HG03097 (cell line): Measurements from ENCODE around the gene ENTPD2.

ENCODE experiments used
- ATAC-seq: cut with Tn5 transposase; IDR thresholded peaks from one replicate; pipeline ENCODE4 v1.9.1; 2021; ENCODE audit not compliant: unreplicated experiment, low FRiP score

Gene ENTPD2

GRCh38 chr9:137053944-137054931, at the start of gene ENTPD2:
Gene ENTPD2, minus strand, starts transcription at chr9:137054061. Its CDS starts 64 bp downstream, at chr9:137053997.
- no peak for ATAC-seq

- ATAC-seq = no peak
Measured at GRCh38 chr9:137103206-137103999, 49.5 kb upstream of the ENTPD2 start.

- ATAC-seq = no peak
Measured at GRCh38 chr9:137099231-137099630, 45.4 kb upstream of the ENTPD2 start.

GRCh38 chr9:137097761-137098462, 44.1 kb upstream of the ENTPD2 start:
- ATAC-seq = no peak

GRCh38 chr9:137096785-137097546, 43.1 kb upstream of the ENTPD2 start:
- no peak for ATAC-seq

- peak; percentile 63 for ATAC-seq
Measured at GRCh38 chr9:137095664-137096517, 42.0 kb upstream of the ENTPD2 start.

DNA sequence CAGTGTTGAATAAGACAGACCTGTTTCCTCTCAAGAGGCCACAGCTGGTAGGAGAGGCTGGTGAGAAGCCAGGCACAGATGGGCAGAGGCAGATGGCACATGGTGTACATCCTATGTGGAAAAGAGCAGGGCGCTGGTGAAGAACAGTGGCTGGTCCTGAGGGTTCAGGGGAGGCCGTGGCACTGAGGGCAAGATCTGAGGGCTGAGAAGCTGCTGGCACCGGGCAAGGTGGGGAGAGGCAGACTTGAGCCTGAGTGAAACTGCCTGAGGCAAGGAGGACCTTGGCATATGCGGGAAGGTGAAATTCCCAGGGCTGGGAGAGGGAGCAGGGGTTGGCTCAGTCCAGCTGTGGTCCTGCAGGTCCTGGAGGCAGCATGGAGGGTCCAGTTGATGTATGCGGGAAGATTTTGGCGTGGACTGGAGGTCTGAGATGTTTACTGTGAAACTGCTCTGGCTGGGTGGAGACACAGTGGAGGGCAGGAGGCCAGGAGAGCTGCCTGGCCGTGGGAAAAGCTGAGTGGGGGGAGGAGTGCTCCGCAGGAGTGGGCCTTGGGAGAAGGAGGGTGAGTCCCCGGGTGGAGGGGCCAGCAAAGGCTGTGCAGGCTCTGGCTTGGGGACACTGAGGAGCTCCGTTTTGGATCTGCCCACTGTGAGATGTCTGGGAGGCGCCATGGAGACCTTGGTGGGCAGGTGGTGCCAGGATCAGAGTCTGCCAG, 35.5 kb upstream of the ENTPD2 start:
- no peak for ATAC-seq

DNA sequence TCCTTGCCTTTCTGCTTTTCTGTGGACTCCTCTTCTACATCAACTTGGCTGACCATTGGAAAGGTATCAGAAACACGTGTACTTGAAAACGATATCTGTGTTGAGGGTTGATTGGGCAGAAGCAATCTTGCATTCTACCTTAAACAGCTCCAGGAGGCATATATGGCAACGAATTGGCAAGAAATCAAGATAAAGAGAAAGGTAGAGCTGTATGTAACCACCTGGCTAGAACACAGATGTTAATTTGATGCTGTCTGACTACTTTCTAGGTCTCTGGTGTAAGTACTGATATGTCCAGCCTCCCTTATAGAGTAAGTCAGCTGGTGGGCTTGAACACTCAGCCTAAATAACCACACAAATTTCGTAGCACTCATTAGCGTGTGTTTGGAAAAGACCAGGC, 34.3 kb upstream of the ENTPD2 start:
- ATAC-seq = no peak

DNA sequence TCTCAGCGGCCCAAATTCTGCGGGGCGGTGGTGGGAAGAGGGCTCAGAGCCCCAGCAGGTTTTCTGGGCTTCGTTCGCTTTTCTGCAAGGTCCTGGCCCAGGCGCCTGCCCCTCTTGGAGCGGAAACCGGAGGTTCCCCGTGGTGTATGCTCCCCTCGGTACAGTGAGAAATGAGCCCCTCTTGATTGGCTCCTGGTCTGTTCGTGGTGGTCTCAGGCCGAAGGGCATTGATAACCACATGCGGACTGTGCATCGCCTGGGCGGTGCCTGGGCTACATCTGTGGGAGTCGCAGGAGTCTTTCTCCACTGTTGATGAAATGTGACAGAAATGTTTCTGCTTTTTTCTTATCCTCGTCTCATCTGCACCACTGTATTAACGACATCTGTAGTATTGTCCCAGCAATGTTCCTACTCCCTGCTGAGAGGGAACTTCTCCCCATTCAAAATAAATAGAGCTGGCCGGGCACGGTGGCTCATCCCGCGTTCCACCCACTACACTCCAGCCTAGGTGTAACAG, 33.6 kb upstream of the ENTPD2 start:
- ATAC-seq = no peak

GRCh38 chr9:137086531-137087408, 32.9 kb upstream of the ENTPD2 start, which contains the start of gene MAN1B1:
Gene MAN1B1, plus strand, starts transcription at chr9:137086985. Its CDS starts 15 bp downstream, at chr9:137087000.
- peak; percentile 73 for ATAC-seq

DNA sequence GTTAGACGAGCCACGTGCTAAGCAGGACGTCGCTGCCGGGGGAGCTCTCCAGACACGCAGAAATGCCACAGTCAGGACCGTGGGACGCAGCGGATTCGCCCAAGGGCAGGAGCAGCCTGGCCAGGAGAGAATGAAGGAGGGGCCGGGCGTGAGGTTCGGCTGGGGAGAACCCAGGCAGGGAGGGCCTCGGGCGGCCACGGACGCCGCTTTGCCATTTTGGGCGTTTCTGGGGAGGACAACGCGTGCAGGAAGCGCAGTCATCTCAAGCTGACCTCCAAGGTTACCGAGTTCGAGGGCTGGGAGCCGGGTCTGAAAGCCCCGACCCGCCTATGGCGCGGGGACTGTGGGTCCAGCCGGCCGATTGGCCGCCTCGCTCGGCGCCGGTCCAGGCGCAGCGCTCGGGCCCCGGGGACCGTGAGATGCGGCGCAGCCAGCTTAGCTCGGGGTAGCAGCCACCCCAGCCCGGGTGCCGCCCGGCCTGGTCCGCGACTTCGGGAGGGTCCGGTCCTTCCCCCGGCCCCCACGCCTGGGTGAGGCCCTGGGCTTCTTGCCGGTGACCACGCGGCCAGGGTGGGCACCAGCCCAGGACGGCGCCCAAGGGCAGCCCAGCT, 32.2 kb upstream of the ENTPD2 start:
- ATAC-seq = peak; percentile 18

- ATAC-seq = no peak
Measured at GRCh38 chr9:137084526-137084925, 30.7 kb upstream of the ENTPD2 start.

- ATAC-seq = no peak
Measured at GRCh38 chr9:137083394-137084004, 29.6 kb upstream of the ENTPD2 start.

DNA sequence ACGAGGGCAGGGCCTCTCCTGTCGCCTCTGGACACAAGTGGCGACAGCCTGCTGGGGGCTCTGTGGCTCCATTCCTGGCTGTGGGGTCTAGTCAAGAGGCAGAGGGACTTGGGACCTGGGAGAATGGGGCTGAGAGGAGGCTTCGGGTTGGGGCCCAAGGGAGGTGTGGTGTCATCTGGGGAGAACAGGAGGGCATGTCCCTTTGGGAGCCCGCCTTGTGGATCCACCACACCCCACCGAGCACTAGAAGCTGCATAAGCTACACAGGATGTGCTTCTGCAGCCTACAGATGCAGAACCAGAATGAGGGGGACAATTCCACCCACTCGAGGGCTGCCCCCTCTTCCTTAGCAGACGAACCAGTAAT, 29.0 kb upstream of the ENTPD2 start:
- no peak for ATAC-seq

DNA sequence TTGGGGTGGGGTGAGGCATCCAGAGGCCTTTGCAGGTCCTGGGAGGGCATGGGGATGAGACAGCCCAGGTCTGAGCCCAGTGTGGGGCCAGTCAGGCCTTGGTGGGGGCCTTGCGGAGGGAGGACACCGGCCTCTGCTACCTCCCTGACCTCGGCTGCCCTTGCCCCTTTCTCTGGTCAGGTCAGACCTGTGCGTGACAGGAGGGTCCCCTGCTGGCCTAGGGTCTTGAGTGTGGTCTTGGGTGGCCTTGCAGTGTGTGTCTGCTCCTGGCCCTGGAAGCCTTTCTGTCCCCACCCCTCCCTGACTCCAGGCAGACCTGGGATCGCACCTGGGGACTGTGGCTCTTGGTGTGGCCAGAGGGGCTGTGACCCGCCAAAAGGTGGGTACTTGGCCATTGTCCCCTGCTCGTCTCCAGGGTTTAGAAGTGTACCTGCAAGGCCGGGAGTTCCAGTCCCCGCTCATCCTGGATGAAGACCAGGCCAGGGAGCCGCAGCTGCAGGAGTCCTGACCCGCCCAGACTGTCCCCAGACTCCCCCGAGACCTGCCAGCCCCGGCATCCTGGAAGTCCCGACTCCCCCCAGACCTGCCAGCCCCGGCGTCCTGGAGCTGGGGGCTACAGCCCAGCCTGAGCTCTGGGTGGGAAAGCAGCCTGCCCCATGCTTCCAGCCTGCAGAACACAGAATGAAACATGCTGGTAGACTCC, 28.5 kb upstream of the ENTPD2 start:
- no peak for ATAC-seq
